Uterus (tissue), 2 donors: Measurements from ENCODE around the gene TTLL4.

Experiments used
- POLR2A ChIP-seq, 2 donors: fragments of 450-650 bp; IDR thresholded peaks; one replicate each; pipeline ENCODE4 v1.6.1; 2016; ENCODE audit warnings: antibody characterized with exemption in 2 of 2, mild to moderate bottlenecking in 1 of 2, moderate library complexity in 1 of 2
- TF ChIP-seq, protein P1 (sequence below), 4 experiments: fragments of 200-600 bp in 2 of 4; fragments of 450-650 bp in 2 of 4; sonication (generic) in 2 of 4; IDR thresholded peaks; one replicate each; pipeline ENCODE4 v1.5.1; 2016 to 2019; ENCODE audit warnings: antibody characterized with exemption in 4 of 4, mild to moderate bottlenecking in 2 of 4, moderate library complexity in 1 of 4

DNA sequence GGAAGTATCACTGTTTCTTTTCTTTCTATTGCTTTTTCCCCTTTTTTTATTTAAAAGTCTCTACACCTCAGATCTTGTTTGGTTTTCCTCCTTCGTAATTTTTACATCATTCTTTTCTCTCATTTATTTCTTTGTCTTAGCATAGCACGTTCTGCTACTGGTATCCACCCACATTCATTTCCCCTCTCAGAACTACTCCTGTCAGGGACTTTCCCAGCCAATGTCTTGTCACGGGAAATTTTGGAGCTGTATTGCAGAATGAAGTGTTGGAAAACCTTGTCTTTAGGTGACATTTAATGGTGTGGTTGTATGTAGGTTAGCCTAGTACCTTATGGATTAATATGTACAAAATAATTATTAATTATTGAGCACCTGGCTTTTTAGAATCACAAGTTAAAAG is 34.0 kb downstream of the TTLL4 start:
- TF ChIP-seq POLR2A (IDR thresholded peaks at IDR 0.05), result no peak
- TF ChIP-seq, protein P1, sequence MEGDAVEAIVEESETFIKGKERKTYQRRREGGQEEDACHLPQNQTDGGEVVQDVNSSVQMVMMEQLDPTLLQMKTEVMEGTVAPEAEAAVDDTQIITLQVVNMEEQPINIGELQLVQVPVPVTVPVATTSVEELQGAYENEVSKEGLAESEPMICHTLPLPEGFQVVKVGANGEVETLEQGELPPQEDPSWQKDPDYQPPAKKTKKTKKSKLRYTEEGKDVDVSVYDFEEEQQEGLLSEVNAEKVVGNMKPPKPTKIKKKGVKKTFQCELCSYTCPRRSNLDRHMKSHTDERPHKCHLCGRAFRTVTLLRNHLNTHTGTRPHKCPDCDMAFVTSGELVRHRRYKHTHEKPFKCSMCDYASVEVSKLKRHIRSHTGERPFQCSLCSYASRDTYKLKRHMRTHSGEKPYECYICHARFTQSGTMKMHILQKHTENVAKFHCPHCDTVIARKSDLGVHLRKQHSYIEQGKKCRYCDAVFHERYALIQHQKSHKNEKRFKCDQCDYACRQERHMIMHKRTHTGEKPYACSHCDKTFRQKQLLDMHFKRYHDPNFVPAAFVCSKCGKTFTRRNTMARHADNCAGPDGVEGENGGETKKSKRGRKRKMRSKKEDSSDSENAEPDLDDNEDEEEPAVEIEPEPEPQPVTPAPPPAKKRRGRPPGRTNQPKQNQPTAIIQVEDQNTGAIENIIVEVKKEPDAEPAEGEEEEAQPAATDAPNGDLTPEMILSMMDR (IDR thresholded peaks at IDR 0.05), result no peak
